HEK293 (cell line): ENCODE measurements around the gene LRFN3.

Source experiments
- GLI4 ChIP-seq: fragments of 450-650 bp; formaldehyde crosslinking; IDR thresholded peaks from 2 replicates; pipeline ENCODE4 v1.5.1; 2016; ENCODE audit warnings: missing biosample characterization, missing genetic modification characterization
- GLIS1 ChIP-seq: fragments of 450-650 bp; formaldehyde crosslinking; IDR thresholded peaks from 2 replicates; pipeline ENCODE4 v1.5.1; 2016; ENCODE audit warnings: missing biosample characterization, missing genetic modification characterization
- HOXA7 ChIP-seq: sonication (generic); formaldehyde crosslinking; IDR thresholded peaks from 2 replicates; pipeline ENCODE4 v1.8.1; 2022; ENCODE audit warnings: missing genetic modification reagents, borderline replicate concordance
- KLF17 ChIP-seq: fragments of 450-650 bp; formaldehyde crosslinking; IDR thresholded peaks from 2 replicates; pipeline ENCODE4 v1.5.1; 2016; ENCODE audit warnings: missing biosample characterization, missing genetic modification characterization
- KLF7 ChIP-seq: fragments of 450-650 bp; formaldehyde crosslinking; IDR thresholded peaks from 2 replicates; pipeline ENCODE4 v1.5.1; 2016; ENCODE audit warnings: missing biosample characterization, missing genetic modification characterization, borderline replicate concordance
- KLF9 ChIP-seq: fragments of 450-650 bp; formaldehyde crosslinking; IDR thresholded peaks from 2 replicates; pipeline ENCODE4 v1.5.1; 2016; ENCODE audit warnings: missing biosample characterization, missing genetic modification characterization, low read depth
- MZF1 ChIP-seq: fragments of 450-650 bp; formaldehyde crosslinking; IDR thresholded peaks from 2 replicates; pipeline ENCODE4 v1.5.1; 2017; ENCODE audit warnings: missing biosample characterization, missing genetic modification characterization, borderline replicate concordance
- REPIN1 ChIP-seq: fragments of 450-650 bp; formaldehyde crosslinking; IDR thresholded peaks from 2 replicates; pipeline ENCODE4 v1.5.1; 2017; ENCODE audit warnings: missing biosample characterization, missing genetic modification characterization, low read depth
- SP2 ChIP-seq: fragments of 450-650 bp; formaldehyde crosslinking; IDR thresholded peaks from 2 replicates; pipeline ENCODE4 v1.5.1; 2016; ENCODE audit warnings: missing biosample characterization, missing genetic modification characterization
- TCF7L2 ChIP-seq: IDR thresholded peaks from 2 replicates; pipeline ENCODE4 v1.6.1; 2011; ENCODE audit warnings: low read depth, mild to moderate bottlenecking, inconsistent platforms, low read length, moderate library complexity, borderline replicate concordance
- WT1 ChIP-seq: fragments of 450-650 bp; formaldehyde crosslinking; IDR thresholded peaks from 2 replicates; pipeline ENCODE4 v1.5.1; 2016; ENCODE audit warnings: missing biosample characterization, missing genetic modification characterization
- ZBTB11 ChIP-seq: fragments of 450-650 bp; formaldehyde crosslinking; conservative IDR thresholded peaks from 2 replicates; pipeline ENCODE4 v1.5.1; 2016; ENCODE audit warnings: low read depth, missing biosample characterization, missing genetic modification characterization
- ZBTB20 ChIP-seq: fragments of 450-650 bp; formaldehyde crosslinking; IDR thresholded peaks from 2 replicates; pipeline ENCODE4 v1.5.1; 2016; ENCODE audit warnings: missing biosample characterization, missing genetic modification characterization
- ZBTB7A ChIP-seq: fragments of 450-650 bp; formaldehyde crosslinking; IDR thresholded peaks from 2 replicates; pipeline ENCODE4 v1.5.1; 2016; ENCODE audit warnings: low read depth, missing biosample characterization, missing genetic modification characterization
- ZBTB8A ChIP-seq: fragments of 450-650 bp; formaldehyde crosslinking; IDR thresholded peaks from 2 replicates; pipeline ENCODE4 v1.5.1; 2016; ENCODE audit warnings: missing biosample characterization, missing genetic modification characterization
- ZNF202 ChIP-seq: fragments of 450-650 bp; formaldehyde crosslinking; IDR thresholded peaks from 2 replicates; pipeline ENCODE4 v1.5.1; 2016; ENCODE audit warnings: missing biosample characterization, missing genetic modification characterization, borderline replicate concordance
- ZNF223 ChIP-seq: fragments of 450-650 bp; formaldehyde crosslinking; IDR thresholded peaks from 2 replicates; pipeline ENCODE4 v1.5.1; 2016; ENCODE audit warnings: missing biosample characterization, missing genetic modification characterization
- ZNF24 ChIP-seq: fragments of 450-650 bp; formaldehyde crosslinking; IDR thresholded peaks from 2 replicates; pipeline ENCODE4 v1.5.1; 2016; ENCODE audit warnings: missing biosample characterization, missing genetic modification characterization
- ZNF335 ChIP-seq: fragments of 450-650 bp; formaldehyde crosslinking; conservative IDR thresholded peaks from 2 replicates; pipeline ENCODE4 v1.5.1; 2016; ENCODE audit warnings: missing biosample characterization, missing genetic modification characterization
- ZNF366 ChIP-seq: fragments of 450-650 bp; formaldehyde crosslinking; conservative IDR thresholded peaks from 2 replicates; pipeline ENCODE4 v1.5.1; 2016; ENCODE audit warnings: missing biosample characterization, missing genetic modification characterization
- ZNF391 ChIP-seq: fragments of 450-650 bp; formaldehyde crosslinking; IDR thresholded peaks from 2 replicates; pipeline ENCODE4 v1.5.1; 2016; ENCODE audit warnings: low read depth, missing biosample characterization, missing genetic modification characterization, borderline replicate concordance
- ZNF398 ChIP-seq: fragments of 450-650 bp; formaldehyde crosslinking; IDR thresholded peaks from 2 replicates; pipeline ENCODE4 v1.5.1; 2017; ENCODE audit warnings: missing biosample characterization, missing genetic modification characterization
- ZNF48 ChIP-seq: fragments of 450-650 bp; formaldehyde crosslinking; IDR thresholded peaks from 2 replicates; pipeline ENCODE4 v1.5.1; 2016; ENCODE audit warnings: missing biosample characterization, missing genetic modification characterization
- ZNF585B ChIP-seq: fragments of 450-650 bp; formaldehyde crosslinking; IDR thresholded peaks from 2 replicates; pipeline ENCODE4 v1.5.1; 2016; ENCODE audit warnings: missing biosample characterization, missing genetic modification characterization
- ZNF600 ChIP-seq: fragments of 450-650 bp; formaldehyde crosslinking; IDR thresholded peaks from 2 replicates; pipeline ENCODE4 v1.5.1; 2016; ENCODE audit warnings: missing biosample characterization, missing genetic modification characterization
- ZNF610 ChIP-seq: fragments of 450-650 bp; formaldehyde crosslinking; IDR thresholded peaks from 2 replicates; pipeline ENCODE4 v1.5.1; 2016; ENCODE audit warnings: missing biosample characterization, missing genetic modification characterization, borderline replicate concordance
- ZNF624 ChIP-seq: fragments of 450-650 bp; formaldehyde crosslinking; IDR thresholded peaks from 2 replicates; pipeline ENCODE4 v1.5.1; 2017; ENCODE audit warnings: missing biosample characterization, missing genetic modification characterization
- ZNF658 ChIP-seq: fragments of 450-650 bp; formaldehyde crosslinking; IDR thresholded peaks from 2 replicates; pipeline ENCODE4; 2016; ENCODE audit warnings: missing biosample characterization, missing genetic modification characterization
- ZNF664 ChIP-seq: fragments of 450-650 bp; formaldehyde crosslinking; IDR thresholded peaks from 2 replicates; pipeline ENCODE4 v1.5.1; 2016; ENCODE audit warnings: missing biosample characterization, missing genetic modification characterization
- ZNF670 ChIP-seq: fragments of 450-650 bp; formaldehyde crosslinking; IDR thresholded peaks from 2 replicates; pipeline ENCODE4 v1.5.1; 2016; ENCODE audit warnings: missing biosample characterization, missing genetic modification characterization, low read depth
- ZNF777 ChIP-seq: fragments of 450-650 bp; formaldehyde crosslinking; IDR thresholded peaks from 2 replicates; pipeline ENCODE4 v1.5.1; 2017; ENCODE audit warnings: missing biosample characterization, missing genetic modification characterization, borderline replicate concordance
- ZNF792 ChIP-seq: fragments of 450-650 bp; formaldehyde crosslinking; IDR thresholded peaks from 2 replicates; pipeline ENCODE4 v1.5.1; 2016; ENCODE audit warnings: missing biosample characterization, missing genetic modification characterization
- ZSCAN16 ChIP-seq: fragments of 450-650 bp; formaldehyde crosslinking; IDR thresholded peaks from 2 replicates; pipeline ENCODE4 v1.5.1; 2016; ENCODE audit warnings: missing biosample characterization, missing genetic modification characterization
- ZSCAN23 ChIP-seq: fragments of 450-650 bp; formaldehyde crosslinking; IDR thresholded peaks from 2 replicates; pipeline ENCODE4 v1.5.1; 2016; ENCODE audit warnings: missing biosample characterization, missing genetic modification characterization
- ZSCAN5A ChIP-seq: fragments of 450-650 bp; formaldehyde crosslinking; IDR thresholded peaks from 2 replicates; pipeline ENCODE4 v1.5.1; 2016; ENCODE audit warnings: missing biosample characterization, missing genetic modification characterization
- ZXDB ChIP-seq: fragments of 450-650 bp; formaldehyde crosslinking; IDR thresholded peaks from 2 replicates; pipeline ENCODE4 v1.5.1; 2016; ENCODE audit warnings: missing biosample characterization, missing genetic modification characterization

The LRFN3 gene

GRCh38 chr19:35921012-35921411 lies 15.2 kb upstream of the LRFN3 start (continued):
- TF ChIP-seq ZBTB11 (tag by site-specific recombination) (peak; percentile 72), ZNF792 (tag by site-specific recombination) (no peak), ZNF202 (peak; percentile 90; the same call in 1 of the 2 replicates), HOXA7 (CRISPR knock-in tag) (no peak), ZBTB8A (tag by site-specific recombination) (peak; percentile 72), ZNF600 (tag by site-specific recombination) (no peak), ZNF658 (tag by site-specific recombination) (no peak), ZNF391 (no peak), ZNF366 (tag by site-specific recombination) (no peak), TCF7L2 (no peak), ZNF664 (tag by site-specific recombination) (peak; percentile 91), ZNF777 (tag by site-specific recombination) (no peak), ZNF585B (tag by site-specific recombination) (no peak), ZSCAN23 (no peak), ZBTB20 (tag by site-specific recombination) (no peak), ZXDB (tag by site-specific recombination) (0 out of 2 replicates have a peak, but pooled peaks have one; percentile 50), ZNF624 (no peak), ZSCAN16 (tag by site-specific recombination) (peak; percentile 42; the same call in 1 of the 2 replicates), SP2 (tag by site-specific recombination) (no peak), GLI4 (tag by site-specific recombination) (no peak), ZNF223 (tag by site-specific recombination) (peak; percentile 42; the same call in 1 of the 2 replicates), GLIS1 (tag by site-specific recombination) (no peak), MZF1 (tag by site-specific recombination) (peak; percentile 33; the same call in 1 of the 2 replicates), ZNF24 (tag by site-specific recombination) (no peak), ZSCAN5A (tag by site-specific recombination) (no peak), ZNF670 (no peak), KLF9 (tag by site-specific recombination) (no peak), ZNF48 (tag by site-specific recombination) (no peak), ZNF610 (tag by site-specific recombination) (0 out of 2 replicates have a peak, but pooled peaks have one; percentile 62), KLF7 (tag by site-specific recombination) (peak; percentile 76; the same call in 1 of the 2 replicates), KLF17 (no peak), ZNF398 (tag by site-specific recombination) (no peak), WT1 (tag by site-specific recombination) (no peak), ZNF335 (tag by site-specific recombination) (no peak), ZBTB7A (tag by site-specific recombination) (no peak), REPIN1 (no peak)
